Raji (cell line): ENCODE results near the gene ZNF474.

Experiments used
- POLR2A ChIP-seq: IDR thresholded peaks from 2 replicates; pipeline ENCODE4 v1.6.1; 2011; ENCODE audit warnings: low read depth, low read length, control low read depth; ENCODE audit not compliant: insufficient read depth

The ZNF474 gene

GRCh38 chr5:122110987-122111386 is 18.4 kb upstream of the ZNF474 start:
- no peak for TF ChIP-seq POLR2A

- no peak for TF ChIP-seq POLR2A
These were observed 17.9 kb upstream of the ZNF474 start for GRCh38 chr5:122111460-122111859.

GRCh38 chr5:122112063-122112462 is 17.3 kb upstream of the ZNF474 start:
- TF ChIP-seq POLR2A = no peak

GRCh38 chr5:122112733-122113558 is 16.4 kb upstream of the ZNF474 start:
- TF ChIP-seq POLR2A = no peak

- no peak for TF ChIP-seq POLR2A
These were observed 14.8 kb upstream of the ZNF474 start for GRCh38 chr5:122114501-122114900.

- no peak for TF ChIP-seq POLR2A
These were observed 10.9 kb upstream of the ZNF474 start for GRCh38 chr5:122118356-122118948.

- TF ChIP-seq POLR2A = no peak
These were observed 10.1 kb upstream of the ZNF474 start for GRCh38 chr5:122119205-122119604.

GRCh38 chr5:122120493-122120892 is 8.9 kb upstream of the ZNF474 start:
- TF ChIP-seq POLR2A = no peak

- no peak for TF ChIP-seq POLR2A
These were observed 8.4 kb upstream of the ZNF474 start for GRCh38 chr5:122120957-122121356.

GRCh38 chr5:122121479-122122465 is 7.6 kb upstream of the ZNF474 start:
- no peak for TF ChIP-seq POLR2A

- no peak for TF ChIP-seq POLR2A
These were observed 4.6 kb upstream of the ZNF474 start for GRCh38 chr5:122124766-122125165.

GRCh38 chr5:122126177-122126755 is 3.1 kb upstream of the ZNF474 start:
- no peak for TF ChIP-seq POLR2A

- no peak for TF ChIP-seq POLR2A
These were observed 2.5 kb upstream of the ZNF474 start for GRCh38 chr5:122126756-122127321.

GRCh38 chr5:122130152-122130551 is 806 bp downstream of the ZNF474 start:
- no peak for TF ChIP-seq POLR2A

- TF ChIP-seq POLR2A = no peak
These were observed 8.4 kb downstream of the ZNF474 start for GRCh38 chr5:122137702-122138101.
